HepG2 (cell line): Measurements from ENCODE around the gene C9orf43. TPM values are rescaled to one million over a fixed set of nuclear protein-coding genes. Genes with fewer than 3 reads are reported as not detected.

Source experiments
- ATF2 ChIP-seq: sonication (generic); formaldehyde crosslinking; IDR thresholded peaks from 2 replicates; pipeline ENCODE4 v1.4.0; 2020; ENCODE audit warnings: missing genetic modification reagents
- ATF7-NPFF ChIP-seq: sonication (generic); formaldehyde crosslinking; IDR thresholded peaks from 2 replicates; pipeline ENCODE4 v1.8.1; 2023; ENCODE audit warnings: mild to moderate bottlenecking, low read depth, missing genetic modification reagents, moderate library complexity
- CCAR2 ChIP-seq: fragments of 200-400 bp; formaldehyde crosslinking; optimal IDR thresholded peaks from 2 replicates; pipeline ENCODE3; 2018; ENCODE audit warnings: low read depth, mild to moderate bottlenecking, low read length, moderate library complexity
- KDM1A ChIP-seq: IDR thresholded peaks from 2 replicates; pipeline ENCODE4 v1.6.1; 2016; ENCODE audit warnings: missing compliant biosample characterization
- POGK ChIP-seq: sonication (generic); formaldehyde crosslinking; conservative IDR thresholded peaks from 2 replicates; pipeline ENCODE4 v1.8.0; 2022; ENCODE audit warnings: mild to moderate bottlenecking, moderate library complexity, missing genetic modification reagents
- POLR2A ChIP-seq, 2 experiments: IDR thresholded peaks; 2 replicates each; pipeline ENCODE4 v1.6.1; 2011; ENCODE audit warnings: low read depth in 2 of 2, low read length in 2 of 2, mild to moderate bottlenecking in 1 of 2, moderate library complexity in 1 of 2; ENCODE audit not compliant: insufficient read depth in 1 of 2
- STAG1 ChIP-seq: sonication (generic); formaldehyde crosslinking; IDR thresholded peaks from 2 replicates; pipeline ENCODE4 v1.4.0; 2020; ENCODE audit warnings: missing genetic modification reagents
- TARDBP ChIP-seq: sonication (generic); formaldehyde crosslinking; IDR thresholded peaks from 2 replicates; pipeline ENCODE4 v1.8.0; 2022; ENCODE audit warnings: mild to moderate bottlenecking, missing genetic modification reagents
- ZBTB37 ChIP-seq: sonication (generic); formaldehyde crosslinking; IDR thresholded peaks from 2 replicates; pipeline ENCODE4 v1.4.0; 2020; ENCODE audit warnings: mild to moderate bottlenecking, missing genetic modification reagents
- ZNF10 ChIP-seq: sonication (generic); formaldehyde crosslinking; IDR thresholded peaks from 2 replicates; pipeline ENCODE4 v1.4.0; 2020; ENCODE audit warnings: mild to moderate bottlenecking, low read depth, missing genetic modification reagents, borderline replicate concordance
- ZNF276 ChIP-seq: sonication (generic); formaldehyde crosslinking; IDR thresholded peaks from 2 replicates; pipeline ENCODE4 v1.4.0; 2020; ENCODE audit warnings: mild to moderate bottlenecking, low read depth, missing genetic modification reagents
- ZNF292 ChIP-seq: sonication (generic); formaldehyde crosslinking; IDR thresholded peaks from 2 replicates; pipeline ENCODE4 v1.8.1; 2022; ENCODE audit warnings: mild to moderate bottlenecking, low read depth, missing genetic modification reagents, borderline replicate concordance
- ZNF850 ChIP-seq: sonication (generic); formaldehyde crosslinking; conservative IDR thresholded peaks from 2 replicates; pipeline ENCODE4 v1.9.0; 2021; ENCODE audit warnings: mild to moderate bottlenecking, missing genetic modification reagents
- polyA plus RNA-seq, 8 experiments: library from polyadenylated mRNA; depleted of rRNA in 3 of 8; stranded (reverse) in 7 of 8; unstranded in 1 of 8; fragments of >200 nt; fragmentation: Illumina TruSeq in 4 of 8; extraction: Trizol in 4 of 8; gene quantifications; 2 replicates each; pipeline versions ENCODE4 v1.2.1 to v1.2.3, GENCODE V29; 2011 to 2016; ENCODE audit warnings: low read depth in 4 of 8, missing spikeins in 1 of 8, mixed read lengths in 1 of 8; ENCODE audit not compliant: insufficient read depth in 1 of 8
- total RNA-seq, 5 experiments: library from RNA; depleted of rRNA; stranded (reverse); fragments of >200 nt; fragmentation: Illumina TruSeq; extraction: Trizol; gene quantifications; 2 replicates each; pipeline ENCODE4 v1.2.3, GENCODE V29; 2016; ENCODE audit warnings: low read depth in 1 of 5
- TF ChIP-seq, protein P1 (sequence below): sonication (generic); formaldehyde crosslinking; IDR thresholded peaks from 2 replicates; pipeline ENCODE4 v1.9.0; 2022; ENCODE audit warnings: missing genetic modification reagents, mild to moderate bottlenecking, borderline replicate concordance
- TF ChIP-seq, protein P2 (sequence below): sonication (generic); formaldehyde crosslinking; IDR thresholded peaks from 2 replicates; pipeline ENCODE4 v1.5.0; 2020; ENCODE audit warnings: mild to moderate bottlenecking, missing genetic modification reagents

Gene C9orf43
- total and polyA plus RNA-seq, 2 of the 13 experiments (the other 11 are each of a cell fraction or from before 2014, with no cell fraction given), result 0.24 to 0.31 TPM

DNA sequence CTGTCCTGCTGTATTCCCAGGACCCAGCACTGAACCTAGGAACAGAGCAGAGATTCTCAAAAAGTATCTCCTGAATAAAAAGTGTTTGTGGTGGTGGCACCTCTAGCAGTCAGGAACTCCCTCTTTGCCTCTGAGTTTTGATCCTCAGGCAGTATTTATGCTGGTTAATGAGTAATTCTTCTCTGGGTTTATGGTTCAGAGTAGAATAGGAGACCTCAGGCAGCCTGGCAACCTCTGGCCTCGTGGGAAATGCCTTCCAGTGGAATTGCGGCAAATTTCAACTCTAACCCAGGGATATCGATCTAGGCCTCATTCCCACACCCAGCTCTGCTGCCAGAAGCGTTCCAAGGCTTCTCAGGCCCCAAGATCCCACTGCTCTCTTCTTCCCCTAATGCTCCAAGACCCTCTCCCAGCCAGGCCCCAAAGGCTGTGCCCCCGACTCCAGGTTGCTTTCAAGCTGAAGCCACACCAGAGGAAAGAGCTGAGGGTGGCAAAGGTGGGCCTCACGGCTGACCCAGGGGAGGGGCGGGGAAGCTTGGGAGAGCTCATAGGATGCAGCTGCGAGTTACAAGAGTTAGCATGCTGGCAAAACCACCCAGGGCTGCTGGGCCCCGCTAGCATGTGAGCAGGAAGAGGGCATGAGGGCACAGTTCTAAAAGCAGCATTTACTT lies 22.9 kb upstream of the C9orf43 start (continued):
- TF ChIP-seq ATF2 (CRISPR knock-in tag) (peak; percentile 77), POGK (peak; percentile 72; the same call in 1 of the 2 replicates), ZBTB37 (CRISPR knock-in tag) (peak; percentile 61; the same call in 1 of the 2 replicates), POLR2A (IDR thresholded peaks at IDR 0.05; ENCODE audit: insufficient read depth in 1 of 2, low read depth in 2 of 2, low read length in 2 of 2) (peak; percentile 63 to 65), ZNF292 (CRISPR knock-in tag) (peak; percentile 72), ZNF850 (CRISPR knock-in tag) (no peak), ATF7-NPFF (peak; percentile 32; the same call in 1 of the 2 replicates), ZNF276 (CRISPR knock-in tag) (no peak), STAG1 (peak; percentile 18; the same call in 1 of the 2 replicates), TARDBP (peak; percentile 58; the same call in 1 of the 2 replicates), ZNF10 (no peak), KDM1A (CRISPR knock-in tag) (no peak), CCAR2 (no peak)
- TF ChIP-seq, protein P1, sequence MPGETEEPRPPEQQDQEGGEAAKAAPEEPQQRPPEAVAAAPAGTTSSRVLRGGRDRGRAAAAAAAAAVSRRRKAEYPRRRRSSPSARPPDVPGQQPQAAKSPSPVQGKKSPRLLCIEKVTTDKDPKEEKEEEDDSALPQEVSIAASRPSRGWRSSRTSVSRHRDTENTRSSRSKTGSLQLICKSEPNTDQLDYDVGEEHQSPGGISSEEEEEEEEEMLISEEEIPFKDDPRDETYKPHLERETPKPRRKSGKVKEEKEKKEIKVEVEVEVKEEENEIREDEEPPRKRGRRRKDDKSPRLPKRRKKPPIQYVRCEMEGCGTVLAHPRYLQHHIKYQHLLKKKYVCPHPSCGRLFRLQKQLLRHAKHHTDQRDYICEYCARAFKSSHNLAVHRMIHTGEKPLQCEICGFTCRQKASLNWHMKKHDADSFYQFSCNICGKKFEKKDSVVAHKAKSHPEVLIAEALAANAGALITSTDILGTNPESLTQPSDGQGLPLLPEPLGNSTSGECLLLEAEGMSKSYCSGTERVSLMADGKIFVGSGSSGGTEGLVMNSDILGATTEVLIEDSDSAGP, result no peak; the same call in 1 of the 2 replicates
- TF ChIP-seq, protein P2, sequence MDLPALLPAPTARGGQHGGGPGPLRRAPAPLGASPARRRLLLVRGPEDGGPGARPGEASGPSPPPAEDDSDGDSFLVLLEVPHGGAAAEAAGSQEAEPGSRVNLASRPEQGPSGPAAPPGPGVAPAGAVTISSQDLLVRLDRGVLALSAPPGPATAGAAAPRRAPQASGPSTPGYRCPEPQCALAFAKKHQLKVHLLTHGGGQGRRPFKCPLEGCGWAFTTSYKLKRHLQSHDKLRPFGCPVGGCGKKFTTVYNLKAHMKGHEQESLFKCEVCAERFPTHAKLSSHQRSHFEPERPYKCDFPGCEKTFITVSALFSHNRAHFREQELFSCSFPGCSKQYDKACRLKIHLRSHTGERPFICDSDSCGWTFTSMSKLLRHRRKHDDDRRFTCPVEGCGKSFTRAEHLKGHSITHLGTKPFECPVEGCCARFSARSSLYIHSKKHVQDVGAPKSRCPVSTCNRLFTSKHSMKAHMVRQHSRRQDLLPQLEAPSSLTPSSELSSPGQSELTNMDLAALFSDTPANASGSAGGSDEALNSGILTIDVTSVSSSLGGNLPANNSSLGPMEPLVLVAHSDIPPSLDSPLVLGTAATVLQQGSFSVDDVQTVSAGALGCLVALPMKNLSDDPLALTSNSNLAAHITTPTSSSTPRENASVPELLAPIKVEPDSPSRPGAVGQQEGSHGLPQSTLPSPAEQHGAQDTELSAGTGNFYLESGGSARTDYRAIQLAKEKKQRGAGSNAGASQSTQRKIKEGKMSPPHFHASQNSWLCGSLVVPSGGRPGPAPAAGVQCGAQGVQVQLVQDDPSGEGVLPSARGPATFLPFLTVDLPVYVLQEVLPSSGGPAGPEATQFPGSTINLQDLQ, result no peak
